BJ (cell line): ENCODE results near the gene IL17B. TPM values are rescaled to one million over a fixed set of nuclear protein-coding genes. Genes with fewer than 3 reads are reported as not detected.

Experiments
- CTCF ChIA-PET: fragments of 350-600 bp; formaldehyde crosslinking; extraction: SDS; loops from one replicate; lab custom pipeline; 2021; ENCODE audit warnings: antibody characterized with exemption, inconsistent platforms; lab: Yijun Ruan, JAX
- POLR2A ChIA-PET: fragments of 300-600 bp; sonication (Branson Sonifier 250); formaldehyde crosslinking; extraction: SDS; loops from one replicate; lab custom pipeline; 2021; ENCODE audit warnings: antibody characterized with exemption; lab: Charles Lee
- DNase-seq: peaks from one replicate; pipeline ENCODE4 v3.0.0-alpha.2; 2011; ENCODE audit warnings: low read depth
- H3K27me3 ChIP-seq: 2 replicates; pipeline ENCODE4 v1.6.0; 2011; ENCODE audit warnings: low read length; ENCODE audit not compliant: control insufficient read depth, insufficient read depth
- H3K36me3 ChIP-seq: 2 replicates; pipeline ENCODE4 v1.5.1; 2011; ENCODE audit warnings: low read length; ENCODE audit not compliant: control insufficient read depth, insufficient read depth
- H3K4me3 ChIP-seq: 2 replicates; pipeline ENCODE4 v1.5.1; 2011; ENCODE audit warnings: low read depth, mild to moderate bottlenecking, control low read depth, low read length
- CTCF ChIP-seq: IDR thresholded peaks from 2 replicates; pipeline ENCODE4 v1.5.1; 2011; ENCODE audit warnings: low read depth, mild to moderate bottlenecking, control low read depth, inconsistent platforms, low read length, moderate library complexity; ENCODE audit not compliant: insufficient read depth
- polyA plus RNA-seq: library from polyadenylated mRNA; depleted of rRNA; stranded (reverse); fragments of >200 nt; gene quantifications from 2 replicates; pipeline ENCODE4 v1.2.3, GENCODE V29; 2011

The IL17B gene
- polyA plus RNA-seq, 1 experiment, result 0.90 TPM

DNA sequence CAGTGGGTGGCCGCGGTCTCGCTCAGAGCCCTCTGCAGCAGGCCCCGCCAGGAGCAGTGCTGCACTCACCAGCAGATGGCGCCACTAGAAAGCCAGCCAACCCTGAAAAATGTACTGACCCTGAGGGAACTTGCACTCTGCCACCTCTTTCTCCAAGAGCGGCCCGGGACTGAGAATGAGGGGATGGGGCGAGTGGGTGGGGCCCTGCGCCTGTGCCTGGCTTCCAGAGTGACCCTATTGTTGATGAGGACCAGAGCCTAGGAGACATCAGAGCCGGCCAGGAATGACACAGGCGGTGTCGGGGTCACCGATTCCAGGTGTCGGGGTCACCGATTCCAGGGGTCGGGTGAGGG, 2.9 kb upstream of the IL17B start:
- no peaks in the 10 kb centered on the region for H3K36me3 ChIP-seq
- POLR2A ChIA-PET, result no interaction called here
- peaks cover 1% of the 10 kb centered on the region; the same call in 1 of the 2 replicates for H3K27me3 ChIP-seq
- H3K4me3 ChIP-seq, result no peak overlapping the region
- DNase-seq, result no peak
- peak; percentile 95 for TF ChIP-seq CTCF
- CTCF ChIA-PET, result interaction anchor here (0.7 to 14.2 kb wide), 27 partner anchors 8 to 184 kb away, joined by 3 to 257 read pairs (median 5); partner anchors contain the start of genes CSNK1A1 and PCYOX1L

DNA sequence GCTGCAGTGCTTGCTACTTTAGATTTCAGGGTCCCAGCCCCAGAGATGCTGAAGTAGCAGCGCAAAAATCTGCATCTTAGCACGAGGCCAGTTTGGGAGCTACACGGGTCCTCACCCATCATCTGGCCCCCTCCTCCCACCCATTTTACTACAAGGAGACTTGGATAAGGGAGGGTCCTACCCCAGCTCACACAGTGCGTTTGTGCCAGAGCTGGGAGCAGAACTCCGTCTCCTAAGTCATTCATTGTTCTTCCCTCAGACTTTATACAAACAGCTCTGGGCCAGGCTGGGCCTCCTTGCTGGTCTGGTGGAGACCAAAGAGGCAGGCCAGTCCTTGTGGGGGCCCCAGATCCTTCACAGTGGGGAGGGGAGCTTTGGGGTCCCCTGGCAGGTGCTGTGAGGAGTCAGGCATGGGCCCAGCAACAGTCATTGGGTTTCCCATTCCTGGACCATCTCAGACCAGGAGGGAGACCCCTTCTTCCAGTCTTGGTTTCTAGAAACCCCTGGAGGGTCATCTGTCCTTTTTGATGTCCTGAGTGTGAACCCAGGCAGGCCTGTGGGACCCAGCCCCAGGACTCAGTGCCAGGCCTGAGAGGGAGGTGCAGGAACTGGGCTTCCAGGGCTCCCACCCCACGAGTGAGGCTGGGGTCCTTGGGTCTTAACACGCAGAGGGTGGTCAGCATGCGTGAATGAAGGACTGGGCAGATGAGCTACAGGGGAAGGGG, 2.3 kb upstream of the IL17B start:
- ChIA-PET POLR2A (no interaction called here), CTCF (interaction anchor here (0.7 to 14.2 kb wide), 23 partner anchors 9 to 185 kb away, joined by 3 to 257 read pairs (median 5); partner anchors contain the start of gene PCYOX1L)
- DNase-seq, result no peak
- no peaks in the 10 kb centered on the region for H3K36me3 ChIP-seq
- TF ChIP-seq CTCF, result no peak
- H3K27me3 ChIP-seq, result peaks cover 1% of the 10 kb centered on the region; the same call in 1 of the 2 replicates
- no peak overlapping the region for H3K4me3 ChIP-seq

DNA sequence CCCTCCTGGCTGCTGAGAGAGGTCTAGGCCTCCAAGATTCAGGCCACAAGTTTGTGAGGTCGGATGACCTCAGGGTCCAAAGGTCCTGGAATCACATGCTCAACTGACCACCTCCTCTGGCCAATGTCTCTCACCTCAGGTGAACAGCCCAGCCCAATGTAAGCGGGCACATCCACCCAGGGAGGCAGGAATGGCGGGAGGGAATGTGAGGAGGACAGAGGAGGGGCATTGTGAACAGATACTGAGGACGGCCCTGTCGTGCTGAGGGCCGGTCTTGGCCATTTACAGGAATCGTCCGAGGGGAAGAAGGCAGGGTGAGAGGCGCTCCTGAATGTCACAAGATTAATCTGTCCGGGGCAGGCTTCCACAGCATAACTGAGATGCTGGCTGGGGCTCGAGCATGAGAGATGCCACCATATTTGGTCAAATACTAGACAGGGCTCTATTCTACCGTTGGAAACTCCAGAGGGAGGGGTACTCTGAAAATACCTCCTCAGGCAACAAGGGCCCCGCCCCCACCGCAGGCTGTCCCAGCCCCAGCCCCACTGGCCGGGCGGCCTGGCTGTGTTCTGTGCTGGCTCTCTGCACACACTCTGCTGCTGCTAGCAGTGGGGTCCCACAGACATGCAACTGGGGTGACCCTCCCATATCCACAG, 1.5 kb upstream of the IL17B start:
- ChIA-PET POLR2A (no interaction called here), CTCF (interaction anchor here (0.9 to 14.2 kb wide), 22 partner anchors 8 to 186 kb away, joined by 3 to 257 read pairs (median 5); partner anchors contain the start of gene PCYOX1L)
- no peak for DNase-seq
- no peak for TF ChIP-seq CTCF
- Histone ChIP-seq H3K36me3 (no peaks in the 10 kb centered on the region), H3K4me3 (no peak overlapping the region), H3K27me3 (peaks cover 1% of the 10 kb centered on the region; the same call in 1 of the 2 replicates)

- H3K4me3 ChIP-seq, result no peak overlapping the region
- ChIA-PET CTCF (interaction anchor here (0.6 to 14.2 kb wide), 6 partner anchors 8 to 62 kb away, joined by 3 to 257 read pairs (median 3); no protein-coding TSS in a partner anchor), POLR2A (no interaction called here)
- H3K27me3 ChIP-seq, result peaks cover 1% of the 10 kb centered on the region; the same call in 1 of the 2 replicates
- TF ChIP-seq CTCF, result no peak
- no peaks in the 10 kb centered on the region for H3K36me3 ChIP-seq
- no peak for DNase-seq
Observed at GRCh38 chr5:149379818-149380374, 804 bp upstream of the IL17B start.
